ENCODE results near the gene C1orf210. TPM values are rescaled to one million over a fixed set of nuclear protein-coding genes. Genes with fewer than 3 reads are reported as not detected.

Gene C1orf210
- total RNA-seq, 1 experiment from 2014 or later: 12.8 TPM

DNA sequence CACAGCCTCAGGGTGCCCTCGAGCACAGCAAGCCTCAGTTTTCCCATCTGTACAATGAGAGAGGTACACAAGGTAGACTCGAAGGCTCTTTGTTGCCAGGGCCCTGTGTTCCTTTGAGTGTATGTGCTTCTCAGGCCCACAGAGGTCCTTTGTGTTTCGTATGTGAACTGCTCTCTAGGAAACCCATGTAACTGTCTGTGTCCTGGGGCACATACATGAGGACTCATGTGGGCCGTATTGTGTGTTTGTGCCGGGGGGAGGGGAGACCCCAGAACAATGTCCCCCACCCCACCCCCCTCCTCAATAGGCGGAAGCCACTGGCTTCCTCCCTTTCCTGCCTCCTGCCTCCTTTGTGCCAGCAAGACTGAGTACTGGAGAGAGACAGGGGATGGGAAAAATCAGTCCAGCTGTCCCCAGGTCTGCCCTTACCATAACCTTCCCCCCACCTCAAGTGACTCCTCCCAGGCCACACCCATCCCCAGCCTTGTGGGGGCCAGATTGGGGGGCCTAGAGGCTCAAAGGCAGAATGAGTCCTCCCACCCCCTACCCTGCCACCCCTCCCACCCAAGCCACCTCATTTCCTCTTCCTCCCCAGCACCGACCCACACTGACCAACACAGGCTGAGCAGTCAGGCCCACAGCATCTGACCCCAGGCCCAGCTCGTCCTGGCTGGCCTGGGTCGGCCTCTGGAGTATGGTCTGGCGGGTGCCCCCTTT is 15.2 kb upstream of the C1orf210 start, which contains the start of gene TIE1:
Gene TIE1, plus strand, starts transcription at position 605 of the 717 bp plus-strand sequence. Its CDS starts 90 bp downstream, at position 695.
- DNase-seq (ENCODE audit: low spot score): no peak
- POLR2A ChIA-PET: no interaction called here
- no peaks in the 10 kb centered on the region for H3K36me3 Mint-ChIP-seq
- ATAC-seq: no peak
- no peak within 1 kb of the TSS for H3K27ac Mint-ChIP-seq
- CTCF ChIA-PET: interaction anchor here (1.9 to 3.5 kb wide), 2 partner anchors 15 to 58 kb away, joined by 5 to 21 read pairs; partner anchors contain the start of gene C1orf210
- no peaks in the 10 kb centered on the region for H3K27me3 Mint-ChIP-seq (ENCODE audit: low read depth)
- TF ChIP-seq GTF2I (CRISPR knock-in tag; conservative IDR thresholded peaks at IDR 0.05) (no peak), ZBTB21 (CRISPR knock-in tag; IDR thresholded peaks at IDR 0.05; ENCODE audit: borderline replicate concordance) (no peak), FOXJ3 (CRISPR knock-in tag; IDR thresholded peaks at IDR 0.05; ENCODE audit: borderline replicate concordance) (no peak), CREB1 (CRISPR knock-in tag; IDR thresholded peaks at IDR 0.05) (no peak), MXD4 (CRISPR knock-in tag; IDR thresholded peaks at IDR 0.05; ENCODE audit: borderline replicate concordance) (no peak), EMX1 (CRISPR knock-in tag; IDR thresholded peaks at IDR 0.05) (no peak), ZNF317 (CRISPR knock-in tag; IDR thresholded peaks at IDR 0.05; ENCODE audit: borderline replicate concordance, low read depth) (no peak), PRRX2 (CRISPR knock-in tag; IDR thresholded peaks at IDR 0.05) (no peak), TEAD4 (CRISPR knock-in tag; IDR thresholded peaks at IDR 0.05) (no peak), OVOL2 (CRISPR knock-in tag; IDR thresholded peaks at IDR 0.05; ENCODE audit: borderline replicate concordance) (no peak)
- TF ChIP-seq, protein P1, sequence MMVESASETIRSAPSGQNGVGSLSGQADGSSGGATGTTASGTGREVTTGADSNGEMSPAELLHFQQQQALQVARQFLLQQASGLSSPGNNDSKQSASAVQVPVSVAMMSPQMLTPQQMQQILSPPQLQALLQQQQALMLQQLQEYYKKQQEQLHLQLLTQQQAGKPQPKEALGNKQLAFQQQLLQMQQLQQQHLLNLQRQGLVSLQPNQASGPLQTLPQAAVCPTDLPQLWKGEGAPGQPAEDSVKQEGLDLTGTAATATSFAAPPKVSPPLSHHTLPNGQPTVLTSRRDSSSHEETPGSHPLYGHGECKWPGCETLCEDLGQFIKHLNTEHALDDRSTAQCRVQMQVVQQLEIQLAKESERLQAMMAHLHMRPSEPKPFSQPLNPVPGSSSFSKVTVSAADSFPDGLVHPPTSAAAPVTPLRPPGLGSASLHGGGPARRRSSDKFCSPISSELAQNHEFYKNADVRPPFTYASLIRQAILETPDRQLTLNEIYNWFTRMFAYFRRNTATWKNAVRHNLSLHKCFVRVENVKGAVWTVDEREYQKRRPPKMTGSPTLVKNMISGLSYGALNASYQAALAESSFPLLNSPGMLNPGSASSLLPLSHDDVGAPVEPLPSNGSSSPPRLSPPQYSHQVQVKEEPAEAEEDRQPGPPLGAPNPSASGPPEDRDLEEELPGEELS (CRISPR knock-in tag; IDR thresholded peaks at IDR 0.05): no peak
- TF ChIP-seq, protein P2, sequence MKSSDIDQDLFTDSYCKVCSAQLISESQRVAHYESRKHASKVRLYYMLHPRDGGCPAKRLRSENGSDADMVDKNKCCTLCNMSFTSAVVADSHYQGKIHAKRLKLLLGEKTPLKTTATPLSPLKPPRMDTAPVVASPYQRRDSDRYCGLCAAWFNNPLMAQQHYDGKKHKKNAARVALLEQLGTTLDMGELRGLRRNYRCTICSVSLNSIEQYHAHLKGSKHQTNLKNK (CRISPR knock-in tag; IDR thresholded peaks at IDR 0.05): no peak
- TF ChIP-seq, protein P3, sequence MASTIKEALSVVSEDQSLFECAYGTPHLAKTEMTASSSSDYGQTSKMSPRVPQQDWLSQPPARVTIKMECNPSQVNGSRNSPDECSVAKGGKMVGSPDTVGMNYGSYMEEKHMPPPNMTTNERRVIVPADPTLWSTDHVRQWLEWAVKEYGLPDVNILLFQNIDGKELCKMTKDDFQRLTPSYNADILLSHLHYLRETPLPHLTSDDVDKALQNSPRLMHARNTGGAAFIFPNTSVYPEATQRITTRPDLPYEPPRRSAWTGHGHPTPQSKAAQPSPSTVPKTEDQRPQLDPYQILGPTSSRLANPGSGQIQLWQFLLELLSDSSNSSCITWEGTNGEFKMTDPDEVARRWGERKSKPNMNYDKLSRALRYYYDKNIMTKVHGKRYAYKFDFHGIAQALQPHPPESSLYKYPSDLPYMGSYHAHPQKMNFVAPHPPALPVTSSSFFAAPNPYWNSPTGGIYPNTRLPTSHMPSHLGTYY (CRISPR knock-in tag; IDR thresholded peaks at IDR 0.05): no peak
- H3K4me1 Mint-ChIP-seq: peaks cover 33% of the 10 kb centered on the region
- H3K9me3 Mint-ChIP-seq: no peaks in the 10 kb centered on the region
- no peak within 1 kb of the TSS for H3K4me3 Mint-ChIP-seq

DNA sequence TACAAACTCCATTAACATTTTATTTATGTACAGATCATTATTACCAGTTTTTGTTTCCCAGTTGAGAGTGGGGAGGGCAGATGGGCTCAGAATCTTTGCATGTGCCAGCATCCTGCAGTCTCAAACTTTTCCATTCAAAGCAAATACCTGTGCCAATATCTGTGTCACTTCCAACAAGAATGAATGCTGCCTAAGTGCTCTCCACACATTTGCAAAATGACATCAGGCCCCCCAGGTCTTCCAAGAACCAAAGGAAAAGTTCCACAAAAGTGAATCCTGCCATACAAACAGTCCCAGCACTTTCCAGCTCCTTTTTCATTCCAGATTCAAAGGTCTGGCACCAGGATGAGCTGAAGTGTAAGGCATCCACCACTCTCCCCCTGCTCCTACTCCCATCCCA is 13.7 kb upstream of the C1orf210 start:
- DNase-seq (ENCODE audit: low spot score) (no peak), ATAC-seq (no peak)
- POLR2A ChIA-PET: no interaction called here
- Mint-ChIP-seq H3K27ac (no peak overlapping the region), H3K9me3 (no peaks in the 10 kb centered on the region), H3K36me3 (no peaks in the 10 kb centered on the region), H3K4me1 (peaks cover 42% of the 10 kb centered on the region), H3K27me3 (ENCODE audit: low read depth) (no peaks in the 10 kb centered on the region), H3K4me3 (no peak overlapping the region)
- CTCF ChIA-PET: interaction anchor here (1.0 to 3.5 kb wide), 4 partner anchors 11 to 115 kb away, joined by 3 to 21 read pairs (median 4); partner anchors contain the start of gene C1orf210
- TF ChIP-seq, protein P4, sequence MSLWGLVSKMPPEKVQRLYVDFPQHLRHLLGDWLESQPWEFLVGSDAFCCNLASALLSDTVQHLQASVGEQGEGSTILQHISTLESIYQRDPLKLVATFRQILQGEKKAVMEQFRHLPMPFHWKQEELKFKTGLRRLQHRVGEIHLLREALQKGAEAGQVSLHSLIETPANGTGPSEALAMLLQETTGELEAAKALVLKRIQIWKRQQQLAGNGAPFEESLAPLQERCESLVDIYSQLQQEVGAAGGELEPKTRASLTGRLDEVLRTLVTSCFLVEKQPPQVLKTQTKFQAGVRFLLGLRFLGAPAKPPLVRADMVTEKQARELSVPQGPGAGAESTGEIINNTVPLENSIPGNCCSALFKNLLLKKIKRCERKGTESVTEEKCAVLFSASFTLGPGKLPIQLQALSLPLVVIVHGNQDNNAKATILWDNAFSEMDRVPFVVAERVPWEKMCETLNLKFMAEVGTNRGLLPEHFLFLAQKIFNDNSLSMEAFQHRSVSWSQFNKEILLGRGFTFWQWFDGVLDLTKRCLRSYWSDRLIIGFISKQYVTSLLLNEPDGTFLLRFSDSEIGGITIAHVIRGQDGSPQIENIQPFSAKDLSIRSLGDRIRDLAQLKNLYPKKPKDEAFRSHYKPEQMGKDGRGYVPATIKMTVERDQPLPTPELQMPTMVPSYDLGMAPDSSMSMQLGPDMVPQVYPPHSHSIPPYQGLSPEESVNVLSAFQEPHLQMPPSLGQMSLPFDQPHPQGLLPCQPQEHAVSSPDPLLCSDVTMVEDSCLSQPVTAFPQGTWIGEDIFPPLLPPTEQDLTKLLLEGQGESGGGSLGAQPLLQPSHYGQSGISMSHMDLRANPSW (CRISPR knock-in tag; conservative IDR thresholded peaks at IDR 0.05; ENCODE audit: low read depth): no peak
- TF ChIP-seq, protein P2 (CRISPR knock-in tag; IDR thresholded peaks at IDR 0.05): no peak
- TF ChIP-seq, protein P5, sequence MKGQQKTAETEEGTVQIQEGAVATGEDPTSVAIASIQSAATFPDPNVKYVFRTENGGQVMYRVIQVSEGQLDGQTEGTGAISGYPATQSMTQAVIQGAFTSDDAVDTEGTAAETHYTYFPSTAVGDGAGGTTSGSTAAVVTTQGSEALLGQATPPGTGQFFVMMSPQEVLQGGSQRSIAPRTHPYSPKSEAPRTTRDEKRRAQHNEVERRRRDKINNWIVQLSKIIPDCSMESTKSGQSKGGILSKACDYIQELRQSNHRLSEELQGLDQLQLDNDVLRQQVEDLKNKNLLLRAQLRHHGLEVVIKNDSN (CRISPR knock-in tag; IDR thresholded peaks at IDR 0.05): no peak
- TF ChIP-seq, protein P1 (CRISPR knock-in tag; IDR thresholded peaks at IDR 0.05): no peak
- TF ChIP-seq FOXJ3 (CRISPR knock-in tag; IDR thresholded peaks at IDR 0.05; ENCODE audit: borderline replicate concordance) (no peak), JAZF1 (CRISPR knock-in tag; IDR thresholded peaks at IDR 0.05) (no peak), SMAD4 (CRISPR knock-in tag; IDR thresholded peaks at IDR 0.05) (no peak)
- TF ChIP-seq, protein P6, sequence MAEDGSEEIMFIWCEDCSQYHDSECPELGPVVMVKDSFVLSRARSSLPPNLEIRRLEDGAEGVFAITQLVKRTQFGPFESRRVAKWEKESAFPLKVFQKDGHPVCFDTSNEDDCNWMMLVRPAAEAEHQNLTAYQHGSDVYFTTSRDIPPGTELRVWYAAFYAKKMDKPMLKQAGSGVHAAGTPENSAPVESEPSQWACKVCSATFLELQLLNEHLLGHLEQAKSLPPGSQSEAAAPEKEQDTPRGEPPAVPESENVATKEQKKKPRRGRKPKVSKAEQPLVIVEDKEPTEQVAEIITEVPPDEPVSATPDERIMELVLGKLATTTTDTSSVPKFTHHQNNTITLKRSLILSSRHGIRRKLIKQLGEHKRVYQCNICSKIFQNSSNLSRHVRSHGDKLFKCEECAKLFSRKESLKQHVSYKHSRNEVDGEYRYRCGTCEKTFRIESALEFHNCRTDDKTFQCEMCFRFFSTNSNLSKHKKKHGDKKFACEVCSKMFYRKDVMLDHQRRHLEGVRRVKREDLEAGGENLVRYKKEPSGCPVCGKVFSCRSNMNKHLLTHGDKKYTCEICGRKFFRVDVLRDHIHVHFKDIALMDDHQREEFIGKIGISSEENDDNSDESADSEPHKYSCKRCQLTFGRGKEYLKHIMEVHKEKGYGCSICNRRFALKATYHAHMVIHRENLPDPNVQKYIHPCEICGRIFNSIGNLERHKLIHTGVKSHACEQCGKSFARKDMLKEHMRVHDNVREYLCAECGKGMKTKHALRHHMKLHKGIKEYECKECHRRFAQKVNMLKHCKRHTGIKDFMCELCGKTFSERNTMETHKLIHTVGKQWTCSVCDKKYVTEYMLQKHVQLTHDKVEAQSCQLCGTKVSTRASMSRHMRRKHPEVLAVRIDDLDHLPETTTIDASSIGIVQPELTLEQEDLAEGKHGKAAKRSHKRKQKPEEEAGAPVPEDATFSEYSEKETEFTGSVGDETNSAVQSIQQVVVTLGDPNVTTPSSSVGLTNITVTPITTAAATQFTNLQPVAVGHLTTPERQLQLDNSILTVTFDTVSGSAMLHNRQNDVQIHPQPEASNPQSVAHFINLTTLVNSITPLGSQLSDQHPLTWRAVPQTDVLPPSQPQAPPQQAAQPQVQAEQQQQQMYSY (CRISPR knock-in tag; IDR thresholded peaks at IDR 0.05): no peak
- TF ChIP-seq, protein P7, sequence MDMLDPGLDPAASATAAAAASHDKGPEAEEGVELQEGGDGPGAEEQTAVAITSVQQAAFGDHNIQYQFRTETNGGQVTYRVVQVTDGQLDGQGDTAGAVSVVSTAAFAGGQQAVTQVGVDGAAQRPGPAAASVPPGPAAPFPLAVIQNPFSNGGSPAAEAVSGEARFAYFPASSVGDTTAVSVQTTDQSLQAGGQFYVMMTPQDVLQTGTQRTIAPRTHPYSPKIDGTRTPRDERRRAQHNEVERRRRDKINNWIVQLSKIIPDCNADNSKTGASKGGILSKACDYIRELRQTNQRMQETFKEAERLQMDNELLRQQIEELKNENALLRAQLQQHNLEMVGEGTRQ (CRISPR knock-in tag; IDR thresholded peaks at IDR 0.05): no peak
